ENCODE measurements around the gene DAPK1.

GRCh38 chr9:87568401-87568800 is 70.7 kb downstream of the DAPK1 start:
- TF ChIP-seq CTCF (IDR thresholded peaks at IDR 0.05): no peak
- no peak for TF ChIP-seq POLR2A (IDR thresholded peaks at IDR 0.05)

Measured in testis (tissue), 2 donors.